HS-27A (cell line): ENCODE results near the gene PACSIN1.
"Not testable (repeated sequence)": the region's sequence is repeated elsewhere in the genome, so short reads cannot be mapped to it uniquely, and the experiment has no call there.

Experiments used
- DNase-seq: peaks from one replicate; pipeline ENCODE4 v3.0.0-alpha.2; 2012; ENCODE audit warnings: low read depth, missing footprints

The PACSIN1 gene

DNA sequence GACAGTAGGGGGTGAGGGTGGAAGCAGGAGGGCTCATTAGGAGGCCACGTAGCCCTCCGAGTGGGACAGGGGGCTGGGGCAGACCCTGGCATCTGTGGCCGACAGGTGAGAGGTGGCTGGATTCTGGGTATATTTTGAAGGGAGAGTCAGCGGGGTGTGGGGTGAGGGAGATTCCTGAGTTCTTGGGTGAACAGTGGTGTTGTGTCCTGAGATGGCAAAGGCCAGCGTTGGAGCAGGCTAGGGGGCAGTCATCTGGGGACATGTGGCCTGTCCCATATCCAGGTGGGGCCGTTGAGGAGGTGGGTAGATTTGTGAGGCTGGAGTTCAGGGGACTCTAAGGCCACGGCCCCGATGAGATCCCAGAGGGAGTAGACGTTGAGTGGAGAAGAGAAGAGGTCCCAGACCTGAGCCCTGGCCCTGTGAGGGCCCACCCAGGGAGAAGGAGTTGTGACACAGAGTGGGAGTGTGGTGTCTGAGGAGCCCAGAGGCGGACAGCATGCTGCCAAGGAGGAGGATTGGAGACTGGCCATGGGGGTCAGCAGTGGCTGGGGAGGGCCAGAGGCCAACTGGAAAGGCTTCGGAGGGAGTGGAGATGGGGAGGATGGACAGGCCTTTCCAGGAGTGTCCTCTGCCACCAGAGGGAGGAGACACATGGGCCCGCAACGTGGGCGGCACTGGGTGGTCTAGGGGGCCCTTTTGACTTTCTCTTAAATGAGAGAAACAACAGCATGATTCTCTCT lies 19.6 kb downstream of the PACSIN1 start:
- no peak for DNase-seq

DNA sequence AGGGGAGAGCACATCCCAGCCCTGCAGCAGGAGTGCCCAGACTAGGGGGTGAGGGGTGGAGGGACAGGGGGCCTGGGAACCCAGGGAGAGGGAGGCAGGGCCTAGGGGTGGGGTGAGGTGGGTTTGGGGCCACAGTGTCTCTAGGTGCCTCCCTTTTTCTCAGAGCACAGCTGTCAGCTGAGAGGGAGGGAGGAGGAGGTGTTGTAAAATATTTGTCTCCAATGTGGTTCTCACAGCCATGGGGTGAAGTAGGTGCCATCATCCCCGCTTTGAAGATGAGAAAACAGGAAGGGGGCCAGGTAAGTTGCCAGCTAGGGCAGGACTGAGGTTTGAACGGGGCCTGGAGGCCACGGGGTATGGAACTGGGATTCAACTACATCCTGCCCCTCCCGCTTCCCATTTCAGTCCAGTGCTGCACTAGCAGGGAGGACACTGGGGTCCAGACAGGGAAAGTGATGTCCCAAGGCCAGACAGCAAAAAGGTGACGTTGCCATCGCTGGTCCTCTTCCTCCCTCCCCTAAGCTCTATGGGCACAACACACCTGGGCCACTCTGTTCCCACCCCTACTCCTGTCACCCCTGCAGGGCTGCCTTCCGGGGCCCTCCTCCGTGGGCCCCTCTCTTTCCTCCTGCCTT lies 20.3 kb downstream of the PACSIN1 start:
- no peak for DNase-seq

DNA sequence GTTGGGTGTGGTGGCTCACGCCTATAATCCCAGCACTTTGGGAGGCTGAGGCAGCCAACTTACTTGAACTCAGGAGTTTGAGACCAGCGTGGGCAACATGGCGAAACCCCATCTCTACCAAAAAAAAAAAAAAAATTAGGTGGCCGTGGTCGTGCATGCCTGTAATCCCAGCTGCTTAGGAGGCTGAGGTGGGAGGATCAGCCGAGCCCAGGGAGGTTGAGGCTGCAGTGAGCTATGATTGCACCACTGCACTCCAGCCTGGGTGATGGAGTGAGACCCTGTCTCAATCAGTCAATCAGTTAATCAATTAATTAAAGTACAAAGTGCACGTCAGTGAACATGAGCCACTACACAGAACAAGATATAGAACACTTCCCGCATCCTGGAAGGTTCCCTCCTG lies 21.0 kb downstream of the PACSIN1 start:
- DNase-seq: not testable (repeated sequence)

DNA sequence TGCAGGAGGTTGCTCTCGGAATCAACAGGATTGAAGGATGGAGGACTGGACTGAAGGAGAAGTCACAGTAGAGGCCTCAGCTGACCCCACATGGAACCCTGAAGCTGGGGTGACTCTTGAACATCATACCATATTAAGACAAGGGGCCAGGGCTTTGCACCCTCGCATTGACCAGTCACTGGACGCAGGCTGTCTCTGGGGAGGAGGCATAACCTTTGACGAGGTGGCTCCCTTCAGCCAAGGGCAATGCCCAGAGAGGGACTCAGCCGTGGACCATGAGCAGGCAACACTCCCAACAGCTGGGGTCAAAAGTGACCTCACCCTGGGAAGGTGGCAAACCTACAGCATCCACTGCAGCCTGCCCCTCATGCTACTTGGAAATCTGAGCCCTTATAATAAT lies 21.7 kb downstream of the PACSIN1 start:
- no peak for DNase-seq

DNA sequence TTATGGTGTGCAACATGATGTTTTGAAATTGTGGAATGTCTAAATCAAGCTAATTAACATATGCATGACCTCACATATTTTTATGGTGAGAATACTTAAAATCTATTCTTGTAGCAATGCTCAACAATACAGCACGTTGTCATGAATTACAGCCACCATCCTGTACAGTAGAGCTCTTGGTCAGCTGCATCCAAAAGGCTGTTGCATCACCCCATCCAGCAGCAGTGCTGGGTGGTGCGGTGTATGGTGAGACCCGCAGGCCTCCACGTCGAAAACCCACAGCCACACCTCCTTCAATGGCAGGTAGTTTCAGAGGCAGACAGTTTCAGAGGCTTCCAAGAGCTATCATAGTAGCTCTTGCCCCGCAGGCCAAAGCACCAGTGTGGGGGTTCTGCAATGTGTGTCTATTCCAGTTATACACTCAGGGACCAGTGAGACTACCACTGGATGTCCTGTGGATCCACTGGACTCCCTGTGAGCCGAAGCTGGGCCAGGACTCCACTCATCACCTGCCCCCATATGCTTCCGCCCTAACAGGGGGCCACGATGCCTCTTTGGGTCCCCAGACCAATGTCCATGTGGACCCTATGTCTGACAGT lies 23.4 kb downstream of the PACSIN1 start:
- DNase-seq: no peak

DNA sequence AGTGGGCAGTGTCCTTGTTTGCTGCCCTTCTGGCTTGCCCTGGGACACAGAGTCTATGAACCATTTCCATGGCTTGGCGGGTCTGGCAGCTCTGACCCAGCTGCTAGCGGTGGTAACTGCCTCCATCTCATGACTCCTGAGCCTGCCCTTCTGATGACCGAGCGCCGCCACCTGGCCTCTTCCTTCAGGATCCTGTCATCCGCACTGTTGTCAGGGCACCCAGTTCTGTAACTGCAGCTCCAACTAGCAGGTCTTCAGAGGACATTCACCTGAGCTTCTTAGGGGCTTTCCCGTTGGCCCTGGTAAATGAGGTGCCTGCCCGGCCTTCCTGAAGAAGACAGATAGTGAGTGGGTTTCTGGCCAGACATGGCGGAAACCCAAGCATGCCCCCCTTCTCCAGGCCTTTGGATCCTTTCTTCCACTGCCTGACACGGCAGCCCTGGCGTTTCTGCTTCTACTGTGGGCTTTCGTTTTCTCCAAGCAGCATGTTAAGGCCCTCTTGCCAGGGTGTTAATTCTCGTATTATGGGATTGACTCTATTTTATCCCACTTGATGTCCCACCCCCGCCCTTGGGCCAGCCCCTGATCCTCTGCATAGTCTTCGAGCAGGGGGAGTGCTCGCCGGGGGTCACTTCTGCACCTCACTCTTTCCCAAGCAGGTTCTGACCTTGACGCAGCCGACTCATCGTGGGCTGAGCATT lies 24.7 kb downstream of the PACSIN1 start:
- no peak for DNase-seq

DNA sequence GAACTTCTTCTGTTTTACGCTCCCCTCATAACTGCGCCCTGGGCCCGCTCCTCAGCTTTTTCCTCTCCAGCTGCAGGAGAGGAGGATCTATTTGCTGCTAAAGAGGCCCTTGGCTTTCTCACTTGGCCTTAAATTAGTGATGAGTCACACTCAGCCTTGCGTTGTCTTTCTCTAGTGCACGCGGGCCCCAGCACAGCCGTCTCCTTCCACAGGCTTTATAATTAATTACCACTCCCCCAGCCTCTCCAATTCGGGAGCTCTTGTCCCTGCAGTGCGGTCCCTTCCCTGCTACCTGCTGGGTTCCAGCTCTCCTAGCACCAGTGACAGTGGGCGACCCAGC lies 25.2 kb downstream of the PACSIN1 start:
- no peak for DNase-seq

DNA sequence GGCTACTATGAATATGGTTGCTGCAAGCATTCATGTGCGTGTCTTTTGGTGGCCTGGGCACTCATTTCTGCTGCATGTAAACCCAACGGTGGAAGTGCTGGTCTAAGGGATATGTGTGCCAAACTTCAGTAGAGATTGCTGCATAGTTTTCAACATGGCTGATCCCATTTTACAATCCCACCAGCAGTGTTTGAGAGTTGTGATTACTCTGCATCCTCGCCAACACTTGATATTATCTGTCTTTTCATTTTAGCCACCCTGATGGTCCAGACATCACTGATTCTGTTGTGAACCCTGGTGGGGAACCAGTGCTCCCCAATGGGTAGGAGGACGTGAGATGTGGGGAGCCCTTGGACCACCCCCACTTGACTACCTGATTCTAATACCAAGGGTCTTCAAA lies 27.5 kb downstream of the PACSIN1 start:
- no peak for DNase-seq

DNA sequence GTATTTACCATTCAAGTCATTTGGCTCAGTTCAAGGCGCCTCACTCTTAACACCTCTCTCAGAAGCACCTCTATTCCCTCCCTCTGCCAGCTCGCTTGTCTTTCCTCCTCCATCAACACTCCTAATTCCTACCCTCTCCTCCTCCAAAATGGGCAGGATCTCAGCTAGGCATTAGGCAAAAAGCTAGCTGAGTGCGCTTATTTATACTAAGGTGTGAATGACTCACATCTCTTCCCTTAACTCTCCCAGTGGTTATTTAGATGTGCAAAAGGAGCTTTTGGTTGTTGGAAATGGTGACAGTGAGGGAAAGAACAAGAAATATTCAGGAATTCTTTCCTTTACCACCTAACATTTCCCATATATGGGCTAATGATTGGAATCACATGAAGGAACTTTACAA lies 29.1 kb downstream of the PACSIN1 start:
- DNase-seq: no peak

DNA sequence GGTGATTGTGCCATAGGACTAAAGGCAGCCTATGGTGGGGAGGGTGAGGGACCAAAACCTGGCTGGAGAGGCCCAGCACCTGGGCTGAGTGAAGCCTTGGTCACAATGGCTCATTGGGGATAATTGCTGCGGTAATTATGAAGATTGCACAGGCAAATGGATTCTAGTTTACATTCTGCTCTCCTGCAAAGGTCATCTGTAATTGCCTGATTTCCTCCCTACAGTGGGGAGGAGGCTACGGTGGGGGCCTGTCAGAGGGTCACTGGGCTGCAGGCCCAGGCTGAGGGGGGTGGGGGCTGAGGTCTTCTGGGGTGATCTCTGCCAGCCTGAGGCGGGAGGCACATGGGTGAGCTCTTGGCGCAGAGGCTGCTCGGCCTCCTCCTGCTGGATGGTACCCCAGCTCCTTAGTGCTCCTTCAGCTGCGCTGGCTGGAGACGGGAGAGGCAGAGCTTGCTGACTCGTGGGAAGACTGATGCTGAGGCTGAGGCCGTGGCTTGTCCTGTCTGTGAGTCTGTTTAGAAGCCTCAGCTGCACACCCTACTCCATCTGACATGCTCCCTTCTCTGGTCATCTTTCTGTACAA lies 30.3 kb downstream of the PACSIN1 start:
- no peak for DNase-seq

DNA sequence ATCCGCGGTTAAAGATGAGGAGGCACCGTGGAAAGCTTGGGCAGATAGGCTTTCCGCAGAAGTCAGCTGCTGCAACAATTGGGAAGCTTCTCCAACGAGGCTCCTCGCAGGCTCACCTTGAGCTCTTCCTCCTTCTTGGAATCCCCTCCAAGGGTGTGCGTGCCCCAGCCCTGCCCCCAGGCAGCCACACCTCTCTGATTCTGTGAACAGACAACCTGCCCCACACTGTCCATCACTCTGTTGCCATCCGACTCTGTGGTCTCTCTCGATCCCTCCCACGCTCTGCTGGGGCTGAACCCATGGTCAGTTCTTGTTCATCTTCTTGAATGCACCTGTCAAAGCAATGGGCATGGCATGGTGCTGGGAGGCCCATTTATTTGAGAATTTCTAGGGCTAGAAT lies 31.5 kb downstream of the PACSIN1 start:
- DNase-seq: no peak

DNA sequence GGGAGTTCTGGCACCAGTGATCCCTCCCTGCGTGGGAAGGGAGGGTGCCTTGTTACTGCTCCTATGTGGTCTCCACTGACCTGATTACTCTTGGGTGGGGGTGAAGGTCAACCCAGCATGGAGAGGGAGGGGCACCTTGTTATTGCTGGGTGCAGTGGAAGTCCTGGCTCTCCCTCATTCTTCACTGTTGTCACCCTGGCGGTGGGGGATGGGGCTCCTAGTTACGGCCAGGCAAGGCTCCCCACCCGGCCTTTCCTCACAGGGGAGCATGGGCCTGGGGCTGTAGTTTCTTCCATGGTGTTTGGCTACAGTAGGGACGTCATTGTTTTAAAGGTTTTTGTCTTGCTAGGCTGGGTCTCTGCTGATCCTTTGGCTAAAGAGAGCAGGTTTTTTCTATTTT lies 40.8 kb downstream of the PACSIN1 start:
- no peak for DNase-seq

DNA sequence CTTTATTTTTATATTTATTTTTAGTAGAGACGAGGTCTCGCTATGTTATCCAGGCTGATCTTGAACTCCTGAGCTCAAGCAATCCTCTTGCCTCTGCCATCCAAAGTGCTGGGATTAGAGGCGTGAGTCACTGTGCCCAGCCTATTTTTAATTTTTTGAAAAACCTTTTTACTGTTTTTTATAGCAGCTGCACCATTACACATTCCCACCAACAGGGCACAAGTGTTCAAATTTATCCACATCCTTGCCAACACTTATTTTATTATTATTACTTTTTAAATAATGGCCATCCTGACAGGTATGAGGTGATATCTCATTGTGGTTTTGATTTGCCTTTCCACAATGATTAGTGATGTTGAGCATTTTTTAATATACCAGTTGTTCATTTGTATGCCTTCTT lies 42.5 kb downstream of the PACSIN1 start:
- DNase-seq: no peak

DNA sequence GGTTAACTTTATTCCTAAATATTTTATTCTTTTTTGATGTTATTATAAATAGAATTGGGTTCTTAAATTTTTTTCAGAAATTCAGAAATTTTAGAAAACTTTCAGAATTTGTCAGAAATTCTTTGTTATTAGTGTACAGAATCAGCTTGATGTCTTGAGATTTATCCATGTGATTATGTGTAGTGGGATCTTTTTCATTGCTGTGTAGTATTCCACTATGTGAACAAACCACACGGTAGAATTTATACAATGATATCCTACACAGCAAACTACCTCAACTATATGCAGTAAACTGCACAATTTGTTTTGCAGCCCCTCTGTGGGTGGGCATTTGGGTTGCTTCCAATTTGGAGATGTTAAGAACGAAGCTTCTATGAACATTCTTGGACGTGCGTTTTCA lies 43.9 kb downstream of the PACSIN1 start:
- no peak for DNase-seq

DNA sequence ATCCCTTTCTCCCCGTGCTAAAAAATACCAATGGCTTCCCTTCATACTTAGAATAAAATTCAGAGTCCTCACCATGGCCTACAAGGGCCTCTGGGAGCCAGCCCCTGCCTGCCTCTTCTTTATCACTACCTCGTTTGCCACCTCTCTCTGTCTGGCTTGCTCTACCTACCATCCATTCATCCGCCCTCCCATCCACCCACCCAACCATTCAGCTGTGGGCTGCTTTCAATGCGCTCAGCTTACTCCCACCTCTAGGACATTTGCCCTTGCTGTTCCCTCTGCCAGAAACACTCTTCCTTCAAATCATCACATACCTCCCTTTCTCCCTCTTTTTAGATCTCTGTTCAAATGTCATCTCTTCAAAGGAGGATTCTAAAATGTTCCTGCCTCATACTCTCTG lies 44.4 kb downstream of the PACSIN1 start:
- DNase-seq: no peak

DNA sequence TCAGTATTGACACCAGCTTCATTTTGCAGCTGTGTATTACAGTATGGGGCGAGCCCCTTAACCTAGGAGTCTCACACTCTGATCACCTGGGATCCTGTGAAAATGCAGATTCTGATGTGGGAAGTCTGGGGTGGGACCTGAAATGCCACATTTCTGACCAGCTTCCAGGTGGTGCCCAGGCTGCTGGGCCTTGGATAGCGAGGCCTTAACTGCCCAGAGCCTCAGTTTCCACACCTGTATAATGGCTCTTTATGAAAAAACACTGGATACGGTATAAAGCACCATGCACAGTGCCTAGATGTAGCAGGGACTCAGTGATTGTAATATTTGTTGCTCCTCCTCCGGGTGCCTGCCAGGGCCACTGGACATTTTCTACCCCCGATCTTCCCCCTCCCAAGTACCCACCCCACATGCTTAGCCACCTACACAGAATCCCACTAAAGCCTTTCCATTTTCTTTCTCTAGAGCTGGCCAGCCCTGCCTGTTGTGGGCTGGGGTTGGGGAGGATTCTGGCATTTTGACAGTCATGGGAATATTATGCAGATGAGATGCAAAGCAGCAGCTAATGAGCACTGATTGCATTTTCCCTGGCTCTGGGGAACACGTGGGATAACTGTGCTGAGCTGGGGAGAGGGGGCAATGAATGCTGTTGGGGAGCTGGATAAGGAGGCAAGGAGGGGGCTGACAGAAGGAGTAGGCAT lies 45.5 kb downstream of the PACSIN1 start:
- no peak for DNase-seq

DNA sequence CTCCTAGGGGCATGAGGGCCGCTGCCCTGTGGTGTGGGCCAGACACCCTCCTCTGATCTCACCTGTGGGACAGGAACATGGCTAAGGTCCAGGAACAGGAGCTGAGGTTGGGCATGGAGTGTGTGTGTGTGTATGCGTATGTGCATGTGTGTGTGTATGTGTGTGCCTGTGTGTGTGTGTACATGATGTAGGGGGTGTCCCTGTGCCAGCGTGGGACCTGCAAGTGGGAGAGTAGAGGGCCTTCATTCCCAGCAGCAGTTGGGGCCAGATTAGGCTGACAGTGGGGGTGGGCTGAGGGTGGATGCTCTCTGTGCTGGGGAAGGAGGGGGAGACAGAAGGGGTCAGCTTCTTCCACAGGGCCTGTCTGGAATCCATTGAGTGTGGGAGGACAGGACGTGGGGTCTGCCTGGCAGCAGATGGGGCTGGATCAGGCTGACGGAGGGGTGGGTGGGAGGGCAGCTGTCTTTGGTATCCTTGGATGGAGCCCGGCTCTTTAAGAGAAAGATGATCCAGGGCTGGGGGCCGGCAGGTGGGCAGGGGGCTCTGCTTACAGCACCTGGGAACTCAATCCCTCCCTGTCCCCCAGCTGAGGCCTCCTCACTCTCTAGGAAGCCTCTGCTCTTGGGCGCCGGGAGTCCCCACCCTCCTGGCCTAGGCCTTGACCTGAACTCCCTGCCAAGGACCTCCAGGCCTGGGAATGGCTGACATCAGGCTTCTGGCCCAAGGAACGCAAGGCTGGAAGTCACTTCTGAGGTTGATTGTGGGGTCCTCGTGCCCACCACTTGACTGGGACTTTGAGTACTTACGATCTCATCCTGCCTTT lies 46.2 kb downstream of the PACSIN1 start:
- no peak for DNase-seq

DNA sequence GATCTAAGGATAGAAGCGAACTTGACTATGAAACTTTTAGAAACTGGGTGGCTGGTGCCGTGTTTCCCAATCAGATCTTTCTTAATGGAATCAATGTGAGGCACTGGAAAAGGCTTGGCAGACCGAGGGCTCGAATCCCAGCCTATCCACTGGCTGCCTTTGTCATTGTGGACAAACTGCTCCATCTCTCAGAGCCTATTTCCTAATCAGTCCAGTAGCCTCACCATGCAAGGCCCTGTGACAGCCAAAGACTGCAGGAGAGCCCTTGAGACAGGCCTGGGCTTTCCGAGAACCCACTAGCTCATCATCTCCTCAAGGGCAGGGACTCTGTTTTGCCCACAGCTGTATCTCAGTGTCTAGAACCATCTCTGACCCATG lies 46.9 kb downstream of the PACSIN1 start:
- DNase-seq: no peak

DNA sequence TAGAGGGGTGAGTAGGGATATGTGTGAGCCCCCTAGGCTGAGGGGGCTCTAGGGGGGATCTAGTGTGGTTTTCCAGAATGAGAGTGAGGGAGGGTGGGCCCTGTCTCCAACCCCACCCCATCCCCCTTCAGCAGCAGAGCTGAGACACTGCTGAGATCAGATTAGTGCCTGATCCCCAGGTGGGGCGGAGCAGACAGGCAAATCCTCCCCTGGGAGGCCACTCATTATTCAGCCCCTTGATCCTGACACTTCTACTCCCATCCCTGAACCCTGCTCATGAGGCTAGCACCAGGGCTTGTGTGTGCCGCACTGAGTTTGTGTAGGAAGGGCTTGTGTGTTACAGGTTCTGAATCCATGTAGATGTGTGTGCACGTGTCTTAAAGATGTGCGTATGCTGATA lies 47.8 kb downstream of the PACSIN1 start:
- no peak for DNase-seq

DNA sequence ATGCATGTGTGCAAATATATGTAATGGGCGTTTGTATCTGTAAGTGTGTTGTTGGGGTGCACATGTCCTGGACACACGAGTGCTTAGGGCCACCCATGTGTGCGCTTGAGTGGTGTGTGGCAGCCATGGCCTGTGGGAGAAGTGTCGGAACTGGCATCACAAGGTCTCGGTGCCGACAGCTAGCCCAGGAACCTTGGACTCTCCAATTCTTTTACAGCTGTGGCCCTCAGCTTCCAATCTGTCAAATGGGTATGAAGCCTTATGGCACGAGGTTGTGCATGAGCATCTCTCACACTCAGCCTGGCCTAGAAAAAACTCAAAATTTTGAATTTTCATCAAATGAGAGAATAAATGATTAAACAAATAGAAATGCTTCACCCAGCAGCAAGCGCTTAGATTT lies 48.2 kb downstream of the PACSIN1 start:
- no peak for DNase-seq
